Fibroblast of lung (primary cell): ENCODE results near the gene DNAJC5. TPM values are rescaled to one million over a fixed set of nuclear protein-coding genes. Genes with fewer than 3 reads are reported as not detected.

Experiments
- DNase-seq, 2 donors: peaks; one replicate each; pipeline versions ENCODE4 v3.0.0 to v3.0.0-alpha.2; 2010; ENCODE audit warnings: low read depth in 2 of 2
- H2AFZ ChIP-seq: 2 replicates; pipeline ENCODE4 v1.5.1; 2012; ENCODE audit warnings: low read length, control low read depth, inconsistent platforms
- H3K27ac ChIP-seq: 2 replicates; pipeline ENCODE4 v1.5.1; 2011; ENCODE audit warnings: low read length, control low read depth; ENCODE audit not compliant: insufficient read depth
- H3K27me3 ChIP-seq: 2 replicates; pipeline ENCODE4 v1.5.1; 2011; ENCODE audit warnings: mild to moderate bottlenecking, low read length; ENCODE audit not compliant: control insufficient read depth, insufficient read depth
- H3K36me3 ChIP-seq: 2 replicates; pipeline ENCODE4 v1.5.1; 2011; ENCODE audit warnings: low read length; ENCODE audit not compliant: control insufficient read depth, insufficient read depth
- H3K4me1 ChIP-seq: 2 replicates; pipeline ENCODE4 v1.5.1; 2011; ENCODE audit warnings: low read length; ENCODE audit not compliant: control insufficient read depth, insufficient read depth; ENCODE audit errors: extremely low read depth
- H3K4me2 ChIP-seq: 2 replicates; pipeline ENCODE4 v1.5.1; 2011; ENCODE audit warnings: low read length, control low read depth; ENCODE audit not compliant: insufficient read depth; ENCODE audit errors: extremely low read depth
- H3K4me3 ChIP-seq, 4 experiments: fragments of 200-600 bp in 1 of 4; sonication (generic) in 1 of 4; replicated peaks in 1 of 4; 2 replicates each; pipeline ENCODE4 v1.5.1; 2011 to 2016; ENCODE audit warnings: low read length in 4 of 4, low read depth in 3 of 4, mild to moderate bottlenecking in 3 of 4, control low read depth in 2 of 4, inconsistent platforms in 1 of 4, mixed read lengths in 1 of 4; ENCODE audit not compliant: insufficient read depth in 1 of 4; ENCODE audit errors: control extremely low read depth in 1 of 4
- H3K79me2 ChIP-seq: 2 replicates; pipeline ENCODE4 v1.5.1; 2012; ENCODE audit warnings: mild to moderate bottlenecking, low read length, inconsistent platforms; ENCODE audit not compliant: control insufficient read depth, insufficient read depth
- H3K9ac ChIP-seq: 2 replicates; pipeline ENCODE4 v1.5.1; 2011; ENCODE audit warnings: mild to moderate bottlenecking, low read length, control low read depth; ENCODE audit not compliant: insufficient read depth
- H3K9me3 ChIP-seq: 2 replicates; pipeline ENCODE4 v1.5.1; 2012; ENCODE audit warnings: low read depth, low read length; ENCODE audit not compliant: control insufficient read depth, insufficient read depth
- H4K20me1 ChIP-seq: 2 replicates; pipeline ENCODE4 v1.5.1; 2011; ENCODE audit warnings: low read length; ENCODE audit not compliant: control insufficient read depth, insufficient read depth; ENCODE audit errors: extremely low read depth
- CTCF ChIP-seq, 2 donors: IDR thresholded peaks in 1 of 2; conservative IDR thresholded peaks in 1 of 2; 1 replicate in 1 of 2; 2 replicates in 1 of 2; pipeline ENCODE4 v1.5.1; 2011 to 2012; ENCODE audit warnings: low read length in 2 of 2, control low read depth in 1 of 2, inconsistent platforms in 1 of 2, low read depth in 1 of 2, mild to moderate bottlenecking in 1 of 2
- EZH2 ChIP-seq: IDR thresholded peaks from 2 replicates; pipeline ENCODE4 v1.5.1; 2012; ENCODE audit warnings: low read length, control low read depth, mild to moderate bottlenecking; ENCODE audit errors: missing control alignments
- polyA plus RNA-seq, 2 donors: library from polyadenylated mRNA; depleted of rRNA in 1 of 2; stranded (reverse) in 1 of 2; unstranded in 1 of 2; fragments of >200 nt; gene quantifications; 2 replicates each; pipeline ENCODE4 v1.2.1, GENCODE V29; 2011 to 2012; ENCODE audit warnings: missing spikeins in 1 of 2
- total RNA-seq: library from RNA; depleted of rRNA; stranded (reverse); fragments of >200 nt; gene quantifications from 2 replicates; pipeline ENCODE4 v1.2.1, GENCODE V29; 2014

Gene DNAJC5
- total and polyA plus RNA-seq, 2 donors (not counting 1 experiment from before 2014, with no cell fraction given), result 29.6 to 48.9 TPM

DNA sequence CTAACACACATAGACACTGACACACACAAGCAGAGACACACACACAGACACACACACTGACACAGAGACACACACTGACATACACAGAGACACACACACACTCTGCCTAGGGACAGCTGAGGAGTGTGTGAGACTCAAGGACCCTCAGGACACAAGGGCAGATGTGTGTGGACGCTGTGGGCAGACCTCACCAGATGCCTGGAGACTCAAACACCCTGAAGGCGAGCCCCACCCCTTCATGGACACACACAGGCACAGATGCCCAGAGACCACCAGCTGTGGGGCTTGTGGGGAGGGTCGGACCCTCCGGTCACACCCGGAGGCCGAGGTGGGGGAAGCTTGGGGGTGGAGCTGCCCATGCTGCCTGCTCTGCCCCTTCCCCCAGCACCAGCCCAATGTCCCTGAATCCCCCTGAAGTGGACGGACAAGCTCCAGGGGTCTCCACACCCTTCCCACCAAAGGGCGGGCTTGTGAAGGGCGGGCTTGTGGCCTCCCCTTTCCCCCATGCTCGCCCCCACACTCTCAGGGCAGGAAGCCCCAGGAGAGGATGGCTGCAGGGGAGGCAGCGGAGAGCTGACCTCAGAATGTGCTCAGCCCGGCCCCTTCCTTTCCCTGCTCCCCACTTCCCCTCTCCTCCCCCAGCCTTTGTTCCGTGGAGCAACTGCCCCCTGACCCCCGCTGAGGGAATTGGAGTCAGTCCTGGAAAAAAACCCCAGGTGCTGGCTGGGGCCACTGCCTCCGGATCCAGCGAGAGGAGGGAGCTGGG is 47.5 kb upstream of the DNAJC5 start:
- TF ChIP-seq EZH2 (no peak), CTCF (conservative IDR thresholded peaks at IDR 0.05 in 1 of 2, IDR thresholded peaks at IDR 0.05 in 1 of 2; ENCODE audit: low read depth in 1 of 2, low read length in 2 of 2) (no peak)
- no peak overlapping the region for H3K4me2 ChIP-seq
- H2AFZ ChIP-seq, result no peak overlapping the region
- H3K9ac ChIP-seq, result no peak overlapping the region
- peak in 1 of 2 donors; percentile 21 for DNase-seq
- H3K9me3 ChIP-seq, result no peaks in the 10 kb centered on the region
- H3K4me1 ChIP-seq, result peaks cover 10% of the 10 kb centered on the region
- no peak overlapping the region for H3K4me3 ChIP-seq
- peaks cover 8% of the 10 kb centered on the region for H3K27me3 ChIP-seq
- H4K20me1 ChIP-seq, result no peaks in the 10 kb centered on the region
- H3K79me2 ChIP-seq, result no peaks in the 10 kb centered on the region
- H3K36me3 ChIP-seq, result no peaks in the 10 kb centered on the region
- no peak overlapping the region for H3K27ac ChIP-seq

GRCh38 chr20:63848003-63848911 is 46.7 kb upstream of the DNAJC5 start:
- H3K27me3 ChIP-seq, result peaks cover 8% of the 10 kb centered on the region
- no peaks in the 10 kb centered on the region for H3K79me2 ChIP-seq
- no peaks in the 10 kb centered on the region for H3K9me3 ChIP-seq
- H3K4me3 ChIP-seq, result no peak overlapping the region
- H3K4me2 ChIP-seq, result no peak overlapping the region
- H3K36me3 ChIP-seq, result no peaks in the 10 kb centered on the region
- no peak overlapping the region for H2AFZ ChIP-seq
- H3K9ac ChIP-seq, result no peak overlapping the region
- no peak overlapping the region for H3K27ac ChIP-seq
- TF ChIP-seq CTCF (conservative IDR thresholded peaks at IDR 0.05 in 1 of 2, IDR thresholded peaks at IDR 0.05 in 1 of 2; ENCODE audit: low read depth in 1 of 2, low read length in 2 of 2), result no peak
- no peak for TF ChIP-seq EZH2
- H3K4me1 ChIP-seq, result peaks cover 10% of the 10 kb centered on the region
- no peak for DNase-seq
- H4K20me1 ChIP-seq, result no peaks in the 10 kb centered on the region
